GM06990 (cell line): ENCODE measurements around the gene HARBI1.

Experiments
- DNase-seq: peaks from one replicate; pipeline ENCODE4 v3.0.0-alpha.2; 2011; ENCODE audit not compliant: insufficient read length; ENCODE audit errors: extremely low read depth
- H3K27me3 ChIP-seq: replicated peaks from 2 replicates; pipeline ENCODE4 v1.6.0; 2011; ENCODE audit warnings: low read length; ENCODE audit not compliant: control insufficient read depth, insufficient read depth
- H3K36me3 ChIP-seq: 2 replicates; pipeline ENCODE4 v1.5.1; 2011; ENCODE audit warnings: low read length; ENCODE audit not compliant: control insufficient read depth, insufficient read depth
- H3K4me3 ChIP-seq: replicated peaks from 2 replicates; pipeline ENCODE4 v1.5.1; 2011; ENCODE audit warnings: low read depth, mild to moderate bottlenecking, control low read depth, low read length
- CTCF ChIP-seq: IDR thresholded peaks from 2 replicates; pipeline ENCODE4 v1.5.1; 2011; ENCODE audit warnings: low read length, control low read depth, mild to moderate bottlenecking, inconsistent platforms; ENCODE audit not compliant: insufficient read depth, poor library complexity, severe bottlenecking

Gene HARBI1

GRCh38 chr11:46617134-46617971 is at the start of gene HARBI1, which contains the start of gene ATG13:
HARBI1 (minus strand) TSS chr11:46617227; CDS start chr11:46616237, 990 bp downstream.
ATG13 (plus strand) TSS chr11:46617553; CDS start chr11:46644292, 26,739 bp downstream.
- Histone ChIP-seq H3K27me3 (no peaks in the 10 kb centered on the region), H3K36me3 (no peaks in the 10 kb centered on the region; the same call in 1 of the 2 replicates), H3K4me3 (peak within 1 kb of the TSS; percentile 99)
- DNase-seq, result peak; percentile 96
- TF ChIP-seq CTCF, result peak; percentile 91

- peaks cover 24% of the 10 kb centered on the region for H3K36me3 ChIP-seq
- no peak overlapping the region for H3K4me3 ChIP-seq
- H3K27me3 ChIP-seq, result no peaks in the 10 kb centered on the region
- DNase-seq, result no peak
- no peak for TF ChIP-seq CTCF
Measured at GRCh38 chr11:46666516-46666915, 49.5 kb upstream of the HARBI1 start.

- H3K36me3 ChIP-seq, result peaks cover 18% of the 10 kb centered on the region
Measured at GRCh38 chr11:46665356-46665755, 48.3 kb upstream of the HARBI1 start.

GRCh38 chr11:46664612-46665011 is 47.6 kb upstream of the HARBI1 start:
- Histone ChIP-seq H3K4me3 (no peak overlapping the region), H3K36me3 (peaks cover 19% of the 10 kb centered on the region), H3K27me3 (no peaks in the 10 kb centered on the region)
- no peak for DNase-seq
- no peak for TF ChIP-seq CTCF

More at GRCh38 chr11:46665356-46665755, 48.3 kb upstream of the HARBI1 start:
- Histone ChIP-seq H3K27me3 (no peaks in the 10 kb centered on the region), H3K4me3 (no peak overlapping the region)
- DNase-seq, result no peak
- no peak for TF ChIP-seq CTCF

- Histone ChIP-seq H3K36me3 (peaks cover 21% of the 10 kb centered on the region), H3K27me3 (no peaks in the 10 kb centered on the region), H3K4me3 (no peak overlapping the region)
- DNase-seq, result no peak
- TF ChIP-seq CTCF, result no peak
Measured at GRCh38 chr11:46663277-46663940, 46.4 kb upstream of the HARBI1 start.
